ENCODE results near the gene CAPNS1. TPM values are rescaled to one million over a fixed set of nuclear protein-coding genes. Genes with fewer than 3 reads are reported as not detected.

CAPNS1 gene
- total and polyA plus RNA-seq, 2 of the 13 experiments (the other 11 are each of a cell fraction or from before 2014, with no cell fraction given), result 322 to 526 TPM

DNA sequence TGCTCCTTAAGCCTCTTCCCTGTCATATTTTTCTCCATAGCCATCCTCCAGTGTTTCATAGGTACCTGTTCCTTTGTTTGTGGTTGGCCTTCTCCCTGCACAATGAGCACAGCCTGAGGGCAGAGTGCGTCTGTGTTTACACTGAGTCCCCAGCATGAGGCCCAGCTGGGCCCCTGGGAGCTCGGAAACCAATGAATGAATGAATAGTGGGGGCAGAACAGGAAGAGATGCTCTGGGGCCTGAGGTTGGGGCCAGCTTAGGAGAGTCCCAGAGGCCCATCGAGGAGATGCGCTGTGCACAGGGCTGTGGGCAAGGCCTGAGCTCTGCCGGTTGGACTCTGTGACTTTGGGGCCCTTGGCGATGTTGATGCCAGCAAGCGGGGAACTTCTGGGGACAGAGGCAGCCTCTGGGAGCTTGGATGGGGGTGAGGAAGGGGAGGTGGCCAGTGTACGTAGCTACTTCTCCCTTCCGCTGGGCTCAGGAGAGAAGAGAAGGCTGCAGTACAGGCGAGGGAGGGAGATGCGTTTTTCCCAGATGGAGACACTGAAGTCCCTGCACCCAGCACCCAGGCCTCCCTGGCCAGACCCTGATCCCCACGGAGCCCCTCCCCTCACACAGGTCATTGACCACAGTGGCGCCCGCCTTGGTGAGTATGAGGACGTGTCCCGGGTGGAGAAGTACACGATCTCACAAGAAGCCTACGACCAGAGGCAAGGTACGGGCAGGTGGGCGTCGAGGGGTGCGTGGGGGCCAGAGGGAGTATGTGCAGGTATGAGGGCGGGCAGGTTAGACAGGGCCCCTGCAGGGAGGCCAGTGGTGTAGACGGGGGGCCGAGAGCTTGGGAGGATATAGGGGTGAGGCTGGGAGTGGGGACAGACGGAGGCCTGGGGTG lies 19.5 kb upstream of the CAPNS1 start (continued):
- peak; percentile 34 for TF ChIP-seq PCBP2 (optimal IDR thresholded peaks at IDR 0.05; ENCODE audit: low read depth, low read length, poor library complexity, severe bottlenecking)
- TF ChIP-seq, protein P1, sequence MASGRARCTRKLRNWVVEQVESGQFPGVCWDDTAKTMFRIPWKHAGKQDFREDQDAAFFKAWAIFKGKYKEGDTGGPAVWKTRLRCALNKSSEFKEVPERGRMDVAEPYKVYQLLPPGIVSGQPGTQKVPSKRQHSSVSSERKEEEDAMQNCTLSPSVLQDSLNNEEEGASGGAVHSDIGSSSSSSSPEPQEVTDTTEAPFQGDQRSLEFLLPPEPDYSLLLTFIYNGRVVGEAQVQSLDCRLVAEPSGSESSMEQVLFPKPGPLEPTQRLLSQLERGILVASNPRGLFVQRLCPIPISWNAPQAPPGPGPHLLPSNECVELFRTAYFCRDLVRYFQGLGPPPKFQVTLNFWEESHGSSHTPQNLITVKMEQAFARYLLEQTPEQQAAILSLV (CRISPR knock-in tag; IDR thresholded peaks at IDR 0.05; ENCODE audit: borderline replicate concordance), result 0 out of 2 replicates have a peak, but pooled peaks have one; percentile 27
- TF ChIP-seq, protein P2, sequence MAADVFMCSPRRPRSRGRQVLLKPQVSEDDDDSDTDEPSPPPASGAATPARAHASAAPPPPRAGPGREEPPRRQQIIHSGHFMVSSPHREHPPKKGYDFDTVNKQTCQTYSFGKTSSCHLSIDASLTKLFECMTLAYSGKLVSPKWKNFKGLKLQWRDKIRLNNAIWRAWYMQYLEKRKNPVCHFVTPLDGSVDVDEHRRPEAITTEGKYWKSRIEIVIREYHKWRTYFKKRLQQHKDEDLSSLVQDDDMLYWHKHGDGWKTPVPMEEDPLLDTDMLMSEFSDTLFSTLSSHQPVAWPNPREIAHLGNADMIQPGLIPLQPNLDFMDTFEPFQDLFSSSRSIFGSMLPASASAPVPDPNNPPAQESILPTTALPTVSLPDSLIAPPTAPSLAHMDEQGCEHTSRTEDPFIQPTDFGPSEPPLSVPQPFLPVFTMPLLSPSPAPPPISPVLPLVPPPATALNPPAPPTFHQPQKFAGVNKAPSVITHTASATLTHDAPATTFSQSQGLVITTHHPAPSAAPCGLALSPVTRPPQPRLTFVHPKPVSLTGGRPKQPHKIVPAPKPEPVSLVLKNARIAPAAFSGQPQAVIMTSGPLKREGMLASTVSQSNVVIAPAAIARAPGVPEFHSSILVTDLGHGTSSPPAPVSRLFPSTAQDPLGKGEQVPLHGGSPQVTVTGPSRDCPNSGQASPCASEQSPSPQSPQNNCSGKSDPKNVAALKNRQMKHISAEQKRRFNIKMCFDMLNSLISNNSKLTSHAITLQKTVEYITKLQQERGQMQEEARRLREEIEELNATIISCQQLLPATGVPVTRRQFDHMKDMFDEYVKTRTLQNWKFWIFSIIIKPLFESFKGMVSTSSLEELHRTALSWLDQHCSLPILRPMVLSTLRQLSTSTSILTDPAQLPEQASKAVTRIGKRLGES (CRISPR knock-in tag; IDR thresholded peaks at IDR 0.05; ENCODE audit: borderline replicate concordance), result no peak
- peak; percentile 68 for TF ChIP-seq FOSL2 (CRISPR knock-in tag; IDR thresholded peaks at IDR 0.05)
- TF ChIP-seq, protein P3, sequence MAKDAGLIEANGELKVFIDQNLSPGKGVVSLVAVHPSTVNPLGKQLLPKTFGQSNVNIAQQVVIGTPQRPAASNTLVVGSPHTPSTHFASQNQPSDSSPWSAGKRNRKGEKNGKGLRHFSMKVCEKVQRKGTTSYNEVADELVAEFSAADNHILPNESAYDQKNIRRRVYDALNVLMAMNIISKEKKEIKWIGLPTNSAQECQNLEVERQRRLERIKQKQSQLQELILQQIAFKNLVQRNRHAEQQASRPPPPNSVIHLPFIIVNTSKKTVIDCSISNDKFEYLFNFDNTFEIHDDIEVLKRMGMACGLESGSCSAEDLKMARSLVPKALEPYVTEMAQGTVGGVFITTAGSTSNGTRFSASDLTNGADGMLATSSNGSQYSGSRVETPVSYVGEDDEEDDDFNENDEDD (CRISPR knock-in tag; IDR thresholded peaks at IDR 0.05; ENCODE audit: borderline replicate concordance), result peak; percentile 66
- TF ChIP-seq NR2F6 (IDR thresholded peaks at IDR 0.05), result peak; percentile 69
- TF ChIP-seq NR2F6 (CRISPR knock-in tag; IDR thresholded peaks at IDR 0.05), result peak; percentile 80
- no peak for TF ChIP-seq ATAD3A (CRISPR knock-in tag; IDR thresholded peaks at IDR 0.05)
- TF ChIP-seq MXD4 (CRISPR knock-in tag; IDR thresholded peaks at IDR 0.05), result peak; percentile 82
- TF ChIP-seq CBFB (CRISPR knock-in tag; IDR thresholded peaks at IDR 0.05), result 0 out of 2 replicates have a peak, but pooled peaks have one; percentile 41
- peak; percentile 85; the same call in 1 of the 2 replicates for TF ChIP-seq ZNF24 (IDR thresholded peaks at IDR 0.05)
- TF ChIP-seq CREM (IDR thresholded peaks at IDR 0.05), result peak; percentile 73
- TF ChIP-seq CREM (CRISPR knock-in tag; IDR thresholded peaks at IDR 0.05), result no peak
- TF ChIP-seq, protein P4, sequence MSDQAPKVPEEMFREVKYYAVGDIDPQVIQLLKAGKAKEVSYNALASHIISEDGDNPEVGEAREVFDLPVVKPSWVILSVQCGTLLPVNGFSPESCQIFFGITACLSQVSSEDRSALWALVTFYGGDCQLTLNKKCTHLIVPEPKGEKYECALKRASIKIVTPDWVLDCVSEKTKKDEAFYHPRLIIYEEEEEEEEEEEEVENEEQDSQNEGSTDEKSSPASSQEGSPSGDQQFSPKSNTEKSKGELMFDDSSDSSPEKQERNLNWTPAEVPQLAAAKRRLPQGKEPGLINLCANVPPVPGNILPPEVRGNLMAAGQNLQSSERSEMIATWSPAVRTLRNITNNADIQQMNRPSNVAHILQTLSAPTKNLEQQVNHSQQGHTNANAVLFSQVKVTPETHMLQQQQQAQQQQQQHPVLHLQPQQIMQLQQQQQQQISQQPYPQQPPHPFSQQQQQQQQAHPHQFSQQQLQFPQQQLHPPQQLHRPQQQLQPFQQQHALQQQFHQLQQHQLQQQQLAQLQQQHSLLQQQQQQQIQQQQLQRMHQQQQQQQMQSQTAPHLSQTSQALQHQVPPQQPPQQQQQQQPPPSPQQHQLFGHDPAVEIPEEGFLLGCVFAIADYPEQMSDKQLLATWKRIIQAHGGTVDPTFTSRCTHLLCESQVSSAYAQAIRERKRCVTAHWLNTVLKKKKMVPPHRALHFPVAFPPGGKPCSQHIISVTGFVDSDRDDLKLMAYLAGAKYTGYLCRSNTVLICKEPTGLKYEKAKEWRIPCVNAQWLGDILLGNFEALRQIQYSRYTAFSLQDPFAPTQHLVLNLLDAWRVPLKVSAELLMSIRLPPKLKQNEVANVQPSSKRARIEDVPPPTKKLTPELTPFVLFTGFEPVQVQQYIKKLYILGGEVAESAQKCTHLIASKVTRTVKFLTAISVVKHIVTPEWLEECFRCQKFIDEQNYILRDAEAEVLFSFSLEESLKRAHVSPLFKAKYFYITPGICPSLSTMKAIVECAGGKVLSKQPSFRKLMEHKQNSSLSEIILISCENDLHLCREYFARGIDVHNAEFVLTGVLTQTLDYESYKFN (CRISPR knock-in tag; conservative IDR thresholded peaks at IDR 0.05), result peak; percentile 99
- TF ChIP-seq ZNF33B (CRISPR knock-in tag; IDR thresholded peaks at IDR 0.05), result no peak
- peak; percentile 15; the same call in 1 of the 2 replicates for TF ChIP-seq ZNF343 (CRISPR knock-in tag; IDR thresholded peaks at IDR 0.05)
- 0 out of 2 replicates have a peak, but pooled peaks have one; percentile 5 for TF ChIP-seq ZBTB38 (CRISPR knock-in tag; IDR thresholded peaks at IDR 0.05)
- TF ChIP-seq NR3C1 (CRISPR knock-in tag; IDR thresholded peaks at IDR 0.05), result no peak
- TF ChIP-seq ZFX (CRISPR knock-in tag; IDR thresholded peaks at IDR 0.05; ENCODE audit: low read depth), result peak; percentile 94
- TF ChIP-seq, protein P5, sequence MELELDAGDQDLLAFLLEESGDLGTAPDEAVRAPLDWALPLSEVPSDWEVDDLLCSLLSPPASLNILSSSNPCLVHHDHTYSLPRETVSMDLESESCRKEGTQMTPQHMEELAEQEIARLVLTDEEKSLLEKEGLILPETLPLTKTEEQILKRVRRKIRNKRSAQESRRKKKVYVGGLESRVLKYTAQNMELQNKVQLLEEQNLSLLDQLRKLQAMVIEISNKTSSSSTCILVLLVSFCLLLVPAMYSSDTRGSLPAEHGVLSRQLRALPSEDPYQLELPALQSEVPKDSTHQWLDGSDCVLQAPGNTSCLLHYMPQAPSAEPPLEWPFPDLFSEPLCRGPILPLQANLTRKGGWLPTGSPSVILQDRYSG (CRISPR knock-in tag; IDR thresholded peaks at IDR 0.05), result no peak

All from HepG2 (cell line).